HG02973 (cell line): Measurements from ENCODE around the gene ZNF202.
A peak's percentile ranks its signal among the peaks of the same experiment; 100 is the strongest.
"Not testable (repeated sequence)": the region's sequence is repeated elsewhere in the genome, so short reads cannot be mapped to it uniquely, and the experiment has no call there.

Source experiments
- ATAC-seq: cut with Tn5 transposase; IDR thresholded peaks from one replicate; pipeline ENCODE4 v1.9.1; 2021; ENCODE audit warnings: moderate library complexity; ENCODE audit not compliant: unreplicated experiment

ZNF202 gene

GRCh38 chr11:123741159-123742030 lies at the start of gene ZNF202:
ZNF202 (minus strand) TSS chr11:123741660; CDS start chr11:123730888, 10,772 bp downstream.
- peak; percentile 98 for ATAC-seq

GRCh38 chr11:123783536-123783935 lies 42.1 kb upstream of the ZNF202 start:
- no peak for ATAC-seq

- ATAC-seq, result no peak
These were observed 37.1 kb upstream of the ZNF202 start for GRCh38 chr11:123778511-123778910.

GRCh38 chr11:123775715-123776549 lies 34.5 kb upstream of the ZNF202 start:
- no peak for ATAC-seq

- no peak for ATAC-seq
These were observed 33.8 kb upstream of the ZNF202 start for GRCh38 chr11:123775289-123775688.

- no peak for ATAC-seq
These were observed 32.5 kb upstream of the ZNF202 start for GRCh38 chr11:123773959-123774358.

GRCh38 chr11:123773026-123773425 lies 31.6 kb upstream of the ZNF202 start:
- no peak for ATAC-seq

GRCh38 chr11:123771664-123772063 lies 30.2 kb upstream of the ZNF202 start:
- no peak for ATAC-seq

- no peak for ATAC-seq
These were observed 29.3 kb upstream of the ZNF202 start for GRCh38 chr11:123770712-123771111.

- no peak for ATAC-seq
These were observed 24.1 kb upstream of the ZNF202 start for GRCh38 chr11:123765601-123766000.

- ATAC-seq, result no peak
These were observed 21.0 kb upstream of the ZNF202 start for GRCh38 chr11:123762422-123762821.

- ATAC-seq, result peak; percentile 95
These were observed 19.4 kb upstream of the ZNF202 start for GRCh38 chr11:123760894-123761293.

- no peak for ATAC-seq
These were observed 16.5 kb upstream of the ZNF202 start for GRCh38 chr11:123757976-123758375.

GRCh38 chr11:123755813-123756212 lies 14.4 kb upstream of the ZNF202 start:
- no peak for ATAC-seq

GRCh38 chr11:123755344-123755743 lies 13.9 kb upstream of the ZNF202 start:
- no peak for ATAC-seq

- no peak for ATAC-seq
These were observed 12.7 kb upstream of the ZNF202 start, which contains the start of gene OR6X1 for GRCh38 chr11:123754101-123754568. OR6X1 (minus strand) TSS chr11:123754518; CDS start chr11:123754518, 0 bp downstream.

GRCh38 chr11:123753110-123753509 lies 11.7 kb upstream of the ZNF202 start:
- no peak for ATAC-seq

- no peak for ATAC-seq
These were observed 10.3 kb upstream of the ZNF202 start for GRCh38 chr11:123751781-123752180.

GRCh38 chr11:123748349-123748748 lies 6.9 kb upstream of the ZNF202 start:
- not testable (repeated sequence) for ATAC-seq

GRCh38 chr11:123745764-123746451 lies 4.4 kb upstream of the ZNF202 start:
- no peak for ATAC-seq

- no peak for ATAC-seq
These were observed 1.3 kb upstream of the ZNF202 start for GRCh38 chr11:123742724-123743120.
